ENCODE data around the gene RTN4R. TPM values are rescaled to one million over a fixed set of nuclear protein-coding genes. Genes with fewer than 3 reads are reported as not detected.
"Not testable (repeated sequence)": the region's sequence is repeated elsewhere in the genome, so short reads cannot be mapped to it uniquely, and the experiment has no call there.

Gene RTN4R
- total RNA-seq, 4 donors from 2014 or later: 0.29 to 0.75 TPM; not detected in 2

- in situ Hi-C loops (cut with MboI; ENCODE audit: low sequenced_read_pairs in 4 of 4) (loop anchor here (10.0 kb wide), 1 partner anchor 137 kb away; the partner anchor contains the start of gene CCDC188 (in 4 of the 4)), intact Hi-C loops (cut with DNase I; ENCODE audit: low total_unique reads) (no loop called here)
- H3K27me3 ChIP-seq: no peaks in the 10 kb centered on the region
- TF ChIP-seq, protein P1, sequence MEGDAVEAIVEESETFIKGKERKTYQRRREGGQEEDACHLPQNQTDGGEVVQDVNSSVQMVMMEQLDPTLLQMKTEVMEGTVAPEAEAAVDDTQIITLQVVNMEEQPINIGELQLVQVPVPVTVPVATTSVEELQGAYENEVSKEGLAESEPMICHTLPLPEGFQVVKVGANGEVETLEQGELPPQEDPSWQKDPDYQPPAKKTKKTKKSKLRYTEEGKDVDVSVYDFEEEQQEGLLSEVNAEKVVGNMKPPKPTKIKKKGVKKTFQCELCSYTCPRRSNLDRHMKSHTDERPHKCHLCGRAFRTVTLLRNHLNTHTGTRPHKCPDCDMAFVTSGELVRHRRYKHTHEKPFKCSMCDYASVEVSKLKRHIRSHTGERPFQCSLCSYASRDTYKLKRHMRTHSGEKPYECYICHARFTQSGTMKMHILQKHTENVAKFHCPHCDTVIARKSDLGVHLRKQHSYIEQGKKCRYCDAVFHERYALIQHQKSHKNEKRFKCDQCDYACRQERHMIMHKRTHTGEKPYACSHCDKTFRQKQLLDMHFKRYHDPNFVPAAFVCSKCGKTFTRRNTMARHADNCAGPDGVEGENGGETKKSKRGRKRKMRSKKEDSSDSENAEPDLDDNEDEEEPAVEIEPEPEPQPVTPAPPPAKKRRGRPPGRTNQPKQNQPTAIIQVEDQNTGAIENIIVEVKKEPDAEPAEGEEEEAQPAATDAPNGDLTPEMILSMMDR (IDR thresholded peaks at IDR 0.05 in 4 of 5, conservative IDR thresholded peaks at IDR 0.05 in 1 of 5): no peak
- TF ChIP-seq POLR2A (IDR thresholded peaks at IDR 0.05): no peak
- ATAC-seq (no peak), DNase-seq (no peak)
- no peaks in the 10 kb centered on the region for H3K9me3 ChIP-seq
- H3K4me1 ChIP-seq: no peaks in the 10 kb centered on the region
- no peak overlapping the region for H3K27ac ChIP-seq
- no peaks in the 10 kb centered on the region for H3K36me3 ChIP-seq
- no peak overlapping the region for H3K4me3 ChIP-seq
These were observed 23.5 kb upstream of the RTN4R start for GRCh38 chr22:20291604-20292063.

- in situ Hi-C loops (cut with MboI; ENCODE audit: low sequenced_read_pairs in 4 of 4): loop anchor here (10.0 kb wide), 1 partner anchor 136 kb away; the partner anchor contains the start of gene CCDC188 (in 4 of the 4)
- TF ChIP-seq, protein P1 (IDR thresholded peaks at IDR 0.05 in 4 of 5, conservative IDR thresholded peaks at IDR 0.05 in 1 of 5): no peak
- TF ChIP-seq POLR2A (IDR thresholded peaks at IDR 0.05): no peak
- no peaks in the 10 kb centered on the region for H3K27me3 ChIP-seq
- H3K27ac ChIP-seq: no peak overlapping the region
- intact Hi-C loops (cut with DNase I; ENCODE audit: low total_unique reads): no loop called here
- DNase-seq: no peak
- no peaks in the 10 kb centered on the region for H3K4me1 ChIP-seq
- H3K36me3 ChIP-seq: no peaks in the 10 kb centered on the region
- no peak overlapping the region for H3K4me3 ChIP-seq
- H3K9me3 ChIP-seq: no peaks in the 10 kb centered on the region
- no peak for ATAC-seq
These were observed 23.1 kb upstream of the RTN4R start for GRCh38 chr22:20291249-20291586.

- in situ Hi-C loops (cut with MboI; ENCODE audit: low sequenced_read_pairs in 4 of 4): loop anchor here (10.0 kb wide), 1 partner anchor 136 kb away; the partner anchor contains the start of gene CCDC188 (in 4 of the 4)
These were observed 22.6 kb upstream of the RTN4R start for GRCh38 chr22:20290578-20291248.

DNA sequence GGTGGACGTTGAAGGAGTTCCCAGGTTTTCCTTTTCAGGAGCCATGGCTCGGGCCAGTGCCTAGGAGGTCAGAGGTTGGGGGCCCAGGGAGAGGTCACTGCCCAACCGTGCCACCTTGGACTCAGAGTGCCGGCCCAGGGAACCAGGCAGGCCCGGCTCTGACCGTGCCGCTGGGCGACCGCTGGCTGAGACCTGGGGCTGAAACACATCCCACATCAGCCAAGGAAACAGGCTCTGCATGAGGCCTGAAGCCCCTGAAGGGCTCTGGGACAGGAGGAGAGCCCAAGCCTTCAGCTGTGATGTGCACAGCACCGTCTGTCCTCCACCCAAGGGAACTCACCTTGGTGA is 21.9 kb upstream of the RTN4R start:
- Histone ChIP-seq H3K36me3 (no peaks in the 10 kb centered on the region), H3K27ac (no peak overlapping the region), H3K4me1 (no peaks in the 10 kb centered on the region), H3K9me3 (no peaks in the 10 kb centered on the region), H3K4me3 (no peak overlapping the region), H3K27me3 (no peaks in the 10 kb centered on the region)
- TF ChIP-seq, protein P1 (IDR thresholded peaks at IDR 0.05 in 4 of 5, conservative IDR thresholded peaks at IDR 0.05 in 1 of 5): no peak
- no peak for TF ChIP-seq POLR2A (IDR thresholded peaks at IDR 0.05)
- intact Hi-C loops (cut with DNase I; ENCODE audit: low total_unique reads) (no loop called here), in situ Hi-C loops (cut with MboI; ENCODE audit: low sequenced_read_pairs in 4 of 4) (loop anchor here (10.0 kb wide), 1 partner anchor 135 kb away; the partner anchor contains the start of gene CCDC188 (in 4 of the 4))
- DNase-seq (no peak), ATAC-seq (no peak)

More at GRCh38 chr22:20290578-20291248, 22.6 kb upstream of the RTN4R start:
- Histone ChIP-seq H3K27me3 (no peaks in the 10 kb centered on the region), H3K4me1 (no peaks in the 10 kb centered on the region), H3K9me3 (no peaks in the 10 kb centered on the region), H3K36me3 (no peaks in the 10 kb centered on the region), H3K4me3 (no peak overlapping the region), H3K27ac (no peak overlapping the region)
- ATAC-seq (no peak), DNase-seq (no peak)
- TF ChIP-seq POLR2A (IDR thresholded peaks at IDR 0.05): no peak
- TF ChIP-seq, protein P1 (IDR thresholded peaks at IDR 0.05 in 4 of 5, conservative IDR thresholded peaks at IDR 0.05 in 1 of 5): no peak
- intact Hi-C loops (cut with DNase I; ENCODE audit: low total_unique reads): no loop called here

GRCh38 chr22:20289182-20290044 is 21.3 kb upstream of the RTN4R start:
- in situ Hi-C loops (cut with MboI; ENCODE audit: low sequenced_read_pairs in 4 of 4): loop anchor here (10.0 kb wide), 1 partner anchor 135 kb away; the partner anchor contains the start of gene CCDC188 (in 4 of the 4)
- ATAC-seq, H3K27ac ChIP-seq: not testable (repeated sequence)

GRCh38 chr22:20286784-20287423 is 18.8 kb upstream of the RTN4R start:
- H3K27me3 ChIP-seq; intact Hi-C loops (cut with DNase I; ENCODE audit: low total_unique reads); DNase-seq; in situ Hi-C loops (cut with MboI; ENCODE audit: low sequenced_read_pairs in 4 of 4); H3K36me3 ChIP-seq; H3K4me1 ChIP-seq; H3K4me3 ChIP-seq; H3K9me3 ChIP-seq; ATAC-seq; H3K27ac ChIP-seq: not testable (repeated sequence)

More at GRCh38 chr22:20289182-20290044, 21.3 kb upstream of the RTN4R start:
- H3K9me3 ChIP-seq; H3K4me3 ChIP-seq; DNase-seq; H3K36me3 ChIP-seq; H3K27me3 ChIP-seq; H3K4me1 ChIP-seq; intact Hi-C loops (cut with DNase I; ENCODE audit: low total_unique reads): not testable (repeated sequence)

DNA sequence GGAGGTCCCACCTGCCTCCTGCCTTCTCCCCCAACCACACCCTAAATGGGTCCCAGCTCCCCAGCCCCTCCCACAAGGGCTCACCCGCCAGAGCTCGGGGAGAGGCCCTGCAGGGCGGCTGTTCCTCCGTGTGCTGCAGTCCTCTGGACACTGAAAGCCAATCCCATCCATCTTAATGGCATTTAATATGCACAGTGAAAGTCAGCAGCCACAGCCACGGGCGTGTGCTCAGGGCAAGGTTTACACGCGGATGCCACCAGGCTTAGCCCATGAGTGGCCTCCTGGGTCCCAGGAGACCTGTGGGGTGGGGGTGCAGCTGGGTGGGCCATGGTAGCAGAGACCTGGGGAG is 18.2 kb upstream of the RTN4R start:
- H3K36me3 ChIP-seq; H3K27me3 ChIP-seq; H3K4me3 ChIP-seq; H3K27ac ChIP-seq; DNase-seq; H3K9me3 ChIP-seq; in situ Hi-C loops (cut with MboI; ENCODE audit: low sequenced_read_pairs in 4 of 4); intact Hi-C loops (cut with DNase I; ENCODE audit: low total_unique reads); ATAC-seq; H3K4me1 ChIP-seq: not testable (repeated sequence)
